Measurements from ENCODE around the gene SERPINB1.

Gene SERPINB1

DNA sequence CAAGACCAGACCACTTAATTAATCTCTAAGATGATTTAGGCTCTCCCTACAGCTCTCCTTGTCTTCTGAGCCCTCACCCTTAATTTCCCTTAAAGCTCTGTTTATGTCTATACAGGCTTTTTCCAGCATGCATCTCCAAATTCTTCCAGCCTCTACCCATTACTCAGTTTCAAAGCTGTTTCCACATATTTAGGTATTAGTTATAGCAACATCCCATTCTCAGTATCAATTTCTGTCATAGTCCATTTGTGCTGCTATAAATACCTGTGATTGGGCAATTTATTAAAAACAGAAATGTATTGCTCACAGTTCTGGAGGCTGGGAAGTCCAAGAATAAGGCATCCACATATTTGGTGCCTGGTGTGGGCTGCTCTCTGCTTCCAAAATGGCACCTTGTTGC, 2.3 kb upstream of the SERPINB1 start:
- no peak for DNase-seq

DNA sequence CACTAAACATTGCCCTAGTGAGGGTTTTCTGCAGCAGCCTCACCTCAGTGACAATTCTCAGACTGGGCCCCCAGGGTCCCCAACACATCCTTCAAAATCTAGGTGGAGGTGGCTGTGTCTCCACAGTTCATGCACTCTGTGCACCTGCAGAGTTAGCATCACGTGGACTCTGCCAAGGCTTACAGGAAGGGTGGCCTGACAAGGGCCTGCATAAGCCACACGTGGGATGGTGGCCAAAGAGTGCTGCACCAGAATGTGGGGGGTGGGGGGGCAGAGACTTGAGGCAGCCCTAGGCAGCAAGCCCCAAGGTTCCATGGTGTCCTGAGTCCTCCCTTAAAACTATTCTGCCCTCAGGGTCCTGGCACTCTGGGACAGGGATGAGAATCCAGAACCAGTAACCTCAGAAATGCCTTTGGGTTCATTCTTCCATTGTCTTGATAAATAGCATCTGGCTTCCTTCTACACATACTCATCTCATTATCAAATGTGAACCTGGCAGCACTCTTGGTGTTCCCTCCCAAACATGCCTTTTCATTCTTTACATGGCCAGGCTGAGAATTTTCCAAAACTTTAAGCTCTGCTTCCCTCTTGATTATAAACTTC, 1.6 kb upstream of the SERPINB1 start:
- no peak for DNase-seq

DNA sequence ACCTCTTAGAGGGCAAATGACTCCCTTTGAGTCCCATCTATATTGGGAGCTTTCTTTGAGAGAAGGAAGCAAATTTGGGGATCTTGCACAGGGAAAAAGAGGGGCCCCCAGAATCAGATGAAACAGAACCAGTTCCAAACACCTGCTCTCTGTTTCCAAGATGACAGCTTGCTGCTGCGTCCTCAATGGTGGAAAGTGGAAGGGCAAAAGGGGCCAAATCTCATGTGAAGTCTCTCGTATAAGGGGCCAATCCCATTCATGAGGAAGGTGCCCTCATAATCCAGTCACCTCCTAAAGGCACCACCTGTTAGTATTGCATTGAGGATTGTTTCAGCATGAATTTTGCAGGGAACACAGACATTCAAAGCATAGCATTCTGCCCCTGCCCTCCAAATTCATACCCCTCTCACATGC, 483 bp upstream of the SERPINB1 start:
- DNase-seq: no peak

DNA sequence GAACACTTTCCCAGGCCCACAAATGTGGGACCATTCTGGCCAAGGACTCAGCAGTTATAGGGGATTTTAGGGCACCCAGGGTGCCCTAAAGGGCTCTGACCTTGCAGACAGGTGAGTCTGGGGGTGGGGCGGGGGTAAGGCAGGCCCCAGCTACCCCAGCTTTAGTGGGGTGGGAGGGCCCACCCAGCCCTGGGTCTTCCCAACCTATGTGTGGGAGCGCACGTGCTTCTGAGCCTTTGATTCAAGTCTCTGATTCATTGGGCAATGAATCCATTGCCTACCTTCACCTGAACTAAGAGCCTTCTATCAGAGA, 958 bp downstream of the SERPINB1 start:
- DNase-seq: no peak

DNA sequence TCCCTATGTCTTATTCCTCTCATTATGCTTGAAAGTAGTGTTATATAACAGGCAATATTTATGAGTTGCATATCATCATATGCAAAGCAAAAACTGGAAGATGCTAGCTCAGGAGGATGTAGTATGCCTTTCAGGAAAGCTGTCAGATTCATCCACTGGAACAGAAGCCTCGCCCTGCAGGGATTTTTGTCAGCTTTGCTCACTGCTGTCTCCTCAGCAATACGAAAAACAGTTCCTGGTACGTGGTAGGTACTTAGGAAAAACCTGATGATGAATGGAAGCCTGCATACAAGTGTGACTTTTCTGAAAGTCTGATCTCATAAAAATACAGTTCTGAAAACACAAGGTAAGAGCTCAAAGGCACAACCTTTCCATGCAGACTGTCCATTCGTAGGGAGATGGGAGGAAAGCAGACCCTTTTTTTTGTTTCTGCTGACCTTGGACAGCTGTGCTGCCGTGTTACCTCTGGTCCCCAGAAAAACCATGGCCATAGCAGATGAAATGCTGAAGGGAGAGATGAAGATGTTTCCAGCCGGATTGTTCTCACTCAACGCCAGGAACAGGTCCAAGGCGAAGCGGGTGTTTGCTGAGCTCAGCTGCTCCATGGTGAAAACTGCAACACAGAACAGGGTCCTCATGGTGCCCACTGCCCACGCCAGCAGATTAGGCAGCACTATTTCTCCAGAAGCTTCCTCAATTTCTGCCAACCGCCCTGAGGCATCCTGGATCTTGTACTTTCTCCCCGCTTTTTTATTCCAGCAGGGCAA, 1.5 kb downstream of the SERPINB1 start:
- DNase-seq: no peak

DNA sequence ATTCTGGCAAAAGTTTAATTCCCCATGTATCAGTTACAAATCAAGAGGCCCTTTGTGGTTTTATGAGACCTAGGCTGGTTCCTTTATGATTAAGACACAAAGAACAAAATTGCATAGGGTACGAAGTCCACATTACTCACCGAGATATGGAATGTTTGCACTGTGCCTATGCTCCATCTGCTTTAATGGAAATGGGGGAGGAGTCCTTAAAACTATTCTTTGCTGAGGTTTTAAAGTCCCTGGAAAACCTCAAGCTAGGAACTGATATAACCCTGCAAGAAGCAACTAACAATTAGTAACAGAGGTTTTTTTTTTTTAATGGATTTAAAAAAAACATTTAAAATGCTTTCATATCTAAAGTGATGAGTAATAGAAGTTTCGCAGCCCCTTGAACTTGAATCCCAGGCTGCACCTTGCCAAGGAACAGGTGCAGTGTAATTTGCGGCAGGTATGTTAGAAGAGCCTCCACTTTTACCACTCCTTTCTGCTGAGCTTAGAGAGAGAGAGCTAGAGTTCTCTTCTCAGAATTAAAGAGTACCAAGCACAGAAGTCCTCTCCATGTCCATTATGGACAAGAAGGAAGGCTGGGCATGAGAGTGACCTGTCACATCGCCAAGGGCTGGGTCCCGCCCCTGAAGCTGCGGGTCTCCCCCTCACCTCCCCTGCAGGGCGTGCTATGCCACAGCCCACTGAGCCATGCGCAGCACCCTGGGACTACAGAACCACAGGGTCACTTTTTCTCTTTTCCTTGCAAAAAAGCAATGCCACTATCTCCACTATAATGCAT, 2.3 kb downstream of the SERPINB1 start:
- no peak for DNase-seq

DNA sequence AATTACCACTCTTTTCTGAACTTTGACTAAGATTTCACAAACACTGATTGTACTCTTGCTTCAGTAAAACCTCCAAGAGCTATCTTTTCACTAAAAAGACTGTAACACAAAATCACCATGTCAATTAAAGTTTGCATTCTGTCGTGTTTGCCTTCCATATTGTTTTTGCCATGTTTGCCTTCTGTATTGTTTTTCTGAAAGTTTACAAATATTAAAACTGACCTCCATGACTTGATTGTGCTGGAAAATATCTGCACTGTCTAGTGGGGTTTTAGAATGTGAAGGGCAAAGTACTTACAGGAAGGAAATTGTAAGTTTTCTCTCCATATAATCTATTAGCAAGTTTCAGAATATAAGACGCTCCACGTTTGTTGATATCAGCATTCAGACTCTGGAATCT, 3.4 kb downstream of the SERPINB1 start:
- no peak for DNase-seq

DNA sequence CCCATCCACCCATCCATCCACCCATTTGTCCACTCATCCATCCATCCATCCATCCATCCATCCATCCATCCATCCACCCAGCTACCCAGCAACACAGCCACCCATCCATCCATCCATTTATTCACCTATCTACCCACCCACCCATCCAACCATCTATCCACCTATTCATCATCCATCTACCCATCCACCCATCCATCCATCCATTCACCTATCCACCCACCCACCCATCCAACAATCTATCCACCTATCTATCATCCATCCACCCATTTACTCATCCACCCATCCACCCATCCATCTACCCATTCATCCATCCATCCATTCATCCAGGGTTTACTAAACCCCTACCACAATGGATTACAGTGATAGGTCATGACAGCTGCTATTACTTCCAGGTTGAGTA, 7.4 kb downstream of the SERPINB1 start:
- no peak for DNase-seq

DNA sequence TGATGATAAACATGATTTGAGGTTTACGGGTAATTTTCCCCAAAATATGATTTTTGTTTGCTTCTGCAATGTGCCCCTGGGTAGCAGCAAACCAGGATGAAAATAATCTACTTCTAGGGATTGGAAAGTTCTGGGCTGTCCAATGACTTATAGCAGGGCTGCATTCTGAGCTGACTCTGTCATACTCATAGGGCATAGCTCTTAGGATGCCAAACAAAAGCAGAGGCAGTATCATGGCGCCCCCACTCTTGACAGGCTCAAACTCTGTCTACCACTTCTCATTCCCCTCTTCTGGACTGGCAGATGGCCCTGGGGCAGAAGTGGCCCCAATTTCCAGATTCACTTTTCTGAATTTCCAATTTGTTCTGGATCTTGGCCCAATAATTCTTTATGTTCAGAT, 10.3 kb downstream of the SERPINB1 start:
- no peak for DNase-seq

DNA sequence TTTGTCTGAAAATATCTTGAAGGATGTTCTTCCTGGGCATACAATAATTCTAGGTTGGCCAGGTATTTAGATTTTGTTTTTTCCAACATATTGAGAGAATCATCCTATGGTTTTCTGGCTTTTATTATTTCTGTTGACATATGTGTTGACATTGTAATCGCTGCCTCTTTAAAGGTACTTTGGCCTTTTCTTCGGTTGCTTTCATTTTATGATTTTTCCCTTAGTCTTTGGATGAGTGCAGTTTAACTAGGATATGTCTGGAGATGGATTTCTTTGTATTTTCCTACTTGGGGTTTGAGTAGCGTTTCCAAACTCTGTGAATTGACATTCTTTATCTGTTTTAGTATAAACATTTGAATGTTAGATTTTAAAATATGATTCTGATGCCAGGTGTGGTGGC, 11.5 kb downstream of the SERPINB1 start:
- no peak for DNase-seq

DNA sequence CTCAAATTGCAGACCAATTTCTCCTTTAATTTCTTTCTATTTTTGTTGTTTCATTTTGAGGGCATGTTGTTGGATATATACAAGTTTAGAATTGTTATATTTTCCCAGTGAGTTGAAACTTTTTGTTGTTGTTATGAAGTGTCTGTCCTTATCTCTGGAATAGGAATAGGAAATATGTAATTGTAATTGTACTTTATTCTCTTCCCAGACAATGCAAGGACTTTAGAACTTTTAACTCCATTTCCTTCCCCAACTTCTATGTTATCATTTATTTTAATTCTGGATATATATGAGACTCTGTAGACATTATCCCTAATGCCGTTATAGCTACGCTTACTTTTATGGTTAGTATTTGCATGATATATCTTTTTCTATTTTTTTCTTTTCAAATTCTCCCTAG, 12.4 kb downstream of the SERPINB1 start:
- DNase-seq: no peak

DNA sequence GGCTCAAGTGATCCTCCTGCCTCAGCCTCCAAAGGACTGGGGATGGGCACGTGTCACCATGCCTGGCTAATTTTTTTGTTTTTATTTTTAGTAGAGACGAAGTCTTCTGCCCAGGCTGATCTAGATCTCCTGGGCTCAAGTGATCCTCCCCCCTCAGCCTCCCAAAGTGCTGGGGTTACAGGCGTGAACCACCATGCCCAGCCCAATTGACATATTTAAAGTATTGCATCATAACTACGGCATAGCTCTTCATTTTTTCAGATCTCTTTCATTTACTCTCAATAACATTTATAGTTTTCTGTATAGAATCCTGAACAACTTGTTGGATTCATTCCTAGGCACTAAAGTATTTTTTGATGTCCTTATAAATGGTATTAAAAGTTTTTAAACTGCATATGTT, 13.0 kb downstream of the SERPINB1 start:
- DNase-seq: no peak

DNA sequence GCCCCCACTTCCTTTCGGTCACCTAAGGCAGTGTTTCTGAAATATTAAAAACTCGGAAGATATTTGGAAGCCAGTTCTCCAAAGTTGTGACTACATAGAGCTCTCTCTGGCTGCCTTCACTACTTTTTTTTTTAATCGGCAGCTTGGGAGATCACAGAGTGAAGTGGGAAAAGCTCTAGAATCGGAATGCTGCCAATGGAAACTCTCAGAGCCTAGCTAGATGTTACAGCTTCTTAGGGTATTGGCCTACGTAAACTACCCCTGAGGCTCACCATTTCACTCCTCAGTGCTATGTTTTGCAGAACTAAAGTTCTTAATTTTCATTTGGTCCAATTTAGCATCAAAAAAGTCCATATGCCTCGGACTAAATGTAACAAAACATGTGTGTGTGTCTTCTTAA, 14.5 kb downstream of the SERPINB1 start:
- no peak for DNase-seq

DNA sequence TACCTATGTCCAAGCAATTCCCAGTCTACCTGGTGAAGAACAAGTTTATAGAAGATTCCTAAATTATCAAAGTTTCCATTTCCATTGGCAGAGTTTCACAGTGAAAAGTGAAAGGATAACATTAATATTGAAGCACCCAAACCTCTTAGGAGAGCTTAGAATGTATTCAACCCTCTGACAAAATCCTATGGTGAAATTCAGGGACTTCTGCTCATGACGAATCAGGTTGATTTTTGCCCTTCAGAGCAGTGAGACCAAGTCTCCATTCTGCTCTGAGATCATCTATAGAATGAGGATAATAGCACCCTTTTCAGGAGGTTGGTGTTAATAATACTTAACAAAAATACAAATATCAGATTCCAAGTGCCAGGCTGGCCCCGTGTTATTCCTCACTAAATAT, 15.5 kb downstream of the SERPINB1 start:
- DNase-seq: no peak

DNA sequence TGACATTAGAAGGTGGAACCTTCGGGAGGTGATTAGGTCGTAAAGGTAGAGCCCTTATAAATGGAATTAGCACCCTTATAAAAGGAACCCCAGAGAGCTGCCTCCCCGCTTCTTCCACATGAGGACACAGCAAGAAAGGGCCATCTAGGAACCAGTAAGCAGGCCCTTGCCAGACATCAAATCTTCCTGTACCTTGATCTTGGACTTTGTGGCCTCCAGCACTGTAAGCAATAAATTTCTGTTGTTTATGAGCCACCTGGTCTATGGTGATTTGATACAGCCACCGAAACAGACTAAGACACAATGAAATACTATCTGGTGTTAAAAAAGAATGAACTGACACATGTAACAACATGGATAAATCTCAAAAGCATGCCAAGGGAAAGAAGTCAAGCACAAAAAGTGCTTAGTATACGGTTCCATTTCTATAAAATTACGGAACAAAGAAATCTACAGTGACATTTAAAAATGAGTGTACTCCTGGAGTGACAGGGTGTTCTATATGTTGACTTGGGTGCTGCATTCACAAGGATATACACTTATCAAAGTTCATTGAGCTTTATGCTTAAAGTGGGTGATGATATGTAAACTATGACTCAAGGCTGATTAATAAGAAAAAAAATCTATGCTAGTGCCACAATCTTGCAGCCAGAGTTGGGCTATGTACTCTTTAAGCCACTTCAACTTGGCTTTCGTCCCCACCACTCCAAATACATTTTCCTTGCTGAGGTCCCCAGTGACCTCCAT, 18.4 kb downstream of the SERPINB1 start:
- DNase-seq: no peak

DNA sequence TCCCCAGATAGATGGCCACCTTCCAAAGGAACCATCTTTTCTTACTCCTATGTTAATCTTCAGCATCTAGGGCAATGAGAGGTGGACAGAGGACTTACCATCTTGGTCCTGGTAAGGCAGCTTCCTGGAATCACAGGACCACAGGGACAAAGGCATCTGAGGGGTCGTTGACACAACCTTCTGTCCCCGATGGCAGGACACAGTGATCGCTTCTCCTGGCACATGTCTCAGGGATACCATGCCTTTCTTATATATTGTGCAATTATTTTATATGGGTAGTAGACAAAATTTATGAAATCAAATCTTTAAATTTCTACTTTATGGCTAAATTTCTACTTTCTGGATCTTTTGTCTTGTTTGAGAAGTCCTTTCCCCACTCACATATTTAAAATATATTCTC, 20.1 kb downstream of the SERPINB1 start:
- DNase-seq: no peak

DNA sequence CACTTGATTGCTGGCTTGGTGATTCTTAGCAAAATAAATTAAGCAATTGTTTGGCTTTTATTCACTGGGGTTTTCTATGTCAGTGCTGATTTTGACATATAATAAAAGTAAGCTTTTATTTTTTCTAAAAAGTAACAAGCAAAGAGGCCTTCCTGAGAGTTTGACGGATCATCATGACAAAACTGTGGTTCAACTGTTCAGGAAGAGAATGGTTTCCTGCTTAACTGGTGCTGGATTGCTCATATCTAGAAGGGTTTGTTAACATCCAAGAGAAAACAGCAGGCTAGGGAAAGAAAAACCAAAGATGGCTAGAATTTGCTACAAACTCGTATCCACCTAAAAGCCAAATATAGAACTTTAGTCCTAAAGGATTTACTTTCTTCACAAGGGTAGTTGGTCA, 21.2 kb downstream of the SERPINB1 start:
- no peak for DNase-seq

DNA sequence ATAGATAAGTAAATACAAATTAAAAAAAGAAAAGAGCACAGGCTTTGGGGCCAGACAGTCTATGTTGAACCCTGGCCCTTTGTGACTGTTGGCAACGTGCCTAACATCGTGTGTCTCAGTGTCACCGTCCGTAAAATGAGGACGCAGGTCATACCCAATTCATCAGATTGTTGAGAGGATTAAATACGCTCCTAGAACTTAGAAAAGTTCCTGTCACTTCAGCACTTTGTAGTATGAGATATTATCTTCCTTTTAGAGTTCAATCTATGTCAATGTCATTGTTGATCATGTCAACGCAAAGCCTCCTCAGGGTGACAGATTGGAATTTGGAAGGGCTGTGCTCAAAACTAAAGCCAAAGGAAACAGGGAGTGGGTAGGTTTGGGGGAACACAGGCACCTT, 21.7 kb downstream of the SERPINB1 start:
- no peak for DNase-seq

DNA sequence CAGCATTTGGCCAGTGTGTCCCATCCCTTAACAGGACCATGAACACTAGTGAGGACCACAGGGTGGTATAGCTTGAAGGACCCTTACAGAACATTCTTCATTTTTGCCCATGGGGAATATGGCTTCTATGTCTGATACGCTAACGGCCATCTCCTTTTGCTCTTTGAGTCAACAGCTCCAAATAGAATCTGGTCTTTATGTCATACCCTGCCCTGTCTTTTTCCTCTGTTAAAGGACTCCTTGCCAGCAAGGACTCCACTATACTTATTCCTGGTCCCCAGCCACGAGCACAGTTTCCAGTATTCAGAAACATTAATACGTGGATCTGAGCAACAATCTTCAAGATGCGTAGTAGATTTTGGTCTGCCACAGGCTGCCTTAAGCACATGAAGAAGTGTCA, 22.5 kb downstream of the SERPINB1 start:
- DNase-seq: no peak

DNA sequence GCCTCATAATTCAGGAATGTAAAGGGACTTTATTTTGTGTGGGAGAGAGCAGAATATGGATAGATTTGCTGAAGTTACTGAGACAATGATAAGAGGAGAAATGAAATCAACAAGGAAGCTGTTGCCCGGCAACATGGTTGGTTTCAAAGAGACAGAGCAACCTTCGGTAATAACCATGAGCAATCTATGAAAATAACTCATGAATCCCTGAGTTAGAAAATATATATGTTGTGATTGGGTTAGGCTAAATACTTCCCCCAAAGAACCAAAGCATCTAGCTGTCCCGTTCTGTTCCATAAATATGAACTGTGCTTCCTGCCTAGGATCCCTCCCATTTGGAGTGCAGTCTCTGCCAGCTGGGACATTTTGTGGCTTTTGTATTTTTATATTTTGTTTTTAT, 23.1 kb downstream of the SERPINB1 start:
- no peak for DNase-seq

DNA sequence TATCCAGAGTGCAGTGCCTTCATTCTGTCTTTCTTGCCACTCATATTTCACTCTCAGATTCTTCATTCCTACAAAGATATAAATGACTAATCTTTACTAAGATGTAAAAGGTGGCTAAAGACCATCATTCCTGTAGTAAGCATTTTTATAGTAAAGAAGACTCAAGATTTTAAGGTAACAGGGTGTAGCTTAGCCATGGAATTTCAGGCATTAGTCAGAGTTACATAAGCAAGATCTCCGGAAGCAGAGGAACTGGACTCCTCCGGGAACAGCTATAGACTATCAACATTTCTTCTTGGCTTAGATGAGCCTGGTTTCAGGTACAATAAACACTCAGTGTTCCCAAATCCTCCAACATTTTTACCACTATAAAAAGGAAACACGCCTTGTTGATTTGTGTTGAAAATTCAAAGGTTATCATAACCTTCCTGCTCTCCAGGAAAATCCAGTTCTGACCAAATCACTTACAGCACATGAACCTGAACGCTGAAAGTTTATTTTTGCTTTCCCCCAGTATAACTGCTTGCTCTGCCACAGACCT, 23.7 kb downstream of the SERPINB1 start:
- DNase-seq: no peak

DNA sequence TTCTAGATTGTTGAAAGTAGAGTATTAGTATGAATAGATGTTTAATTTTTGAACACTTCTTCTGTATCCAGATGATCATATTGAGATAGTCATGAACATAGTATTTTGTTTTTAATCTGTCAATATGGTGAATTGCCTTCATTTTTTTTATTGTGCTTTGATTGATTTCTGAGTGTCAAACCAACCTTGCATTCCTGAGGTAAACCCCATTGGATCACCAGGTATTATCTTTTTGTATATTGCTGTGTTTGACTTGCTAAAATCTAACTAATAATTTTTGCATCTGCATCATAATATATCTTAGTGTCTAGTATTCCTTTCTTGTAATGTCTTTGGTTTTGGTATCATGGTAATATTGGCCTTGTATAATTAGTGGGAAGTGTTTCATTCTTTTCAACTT, 25.5 kb downstream of the SERPINB1 start:
- no peak for DNase-seq

DNA sequence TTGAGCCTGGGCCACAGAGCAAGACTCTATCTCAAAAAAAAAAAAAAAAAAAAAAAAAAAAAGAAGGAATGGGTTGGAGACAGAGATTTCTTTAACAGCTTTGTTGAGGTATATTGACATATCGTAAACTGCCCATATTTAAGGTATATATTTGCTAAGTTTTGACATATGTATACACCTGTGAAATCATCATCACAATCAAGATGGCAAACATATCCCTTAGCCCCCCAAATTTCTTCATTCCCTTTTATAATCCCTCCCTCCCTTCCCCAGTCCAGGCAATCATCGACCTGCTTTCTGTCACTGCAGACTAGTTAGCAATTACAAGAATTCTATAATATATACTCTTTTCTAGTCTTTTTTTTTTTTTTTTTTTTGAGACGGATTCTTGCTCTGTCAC, 29.0 kb downstream of the SERPINB1 start:
- DNase-seq: no peak
